OCI-LY7 (cell line): ENCODE data around the gene TMC4. TPM values are rescaled to one million over a fixed set of nuclear protein-coding genes. Genes with fewer than 3 reads are reported as not detected.
A peak's percentile ranks its signal among the peaks of the same experiment; 100 is the strongest.

Source experiments
- BruUV-seq: library from RNA; stranded (reverse); fragments of 400-500 nt; replicated peaks from 2 replicates; lab custom pipeline; 2021; lab: Mats Ljungman, UMichigan
- CTCF ChIA-PET: fragments of 300-600 bp; sonication (Branson Sonifier 250); formaldehyde crosslinking; loops from one replicate; lab custom pipeline; 2022; ENCODE audit warnings: antibody characterized with exemption; ENCODE audit not compliant: unreplicated experiment; lab: Charles Lee
- POLR2A ChIA-PET: fragments of 300-600 bp; sonication (Branson Sonifier 250); formaldehyde crosslinking; loops from one replicate; lab custom pipeline; 2022; ENCODE audit warnings: antibody characterized with exemption; lab: Charles Lee
- DNase-seq: peaks from one replicate; pipeline ENCODE4 v3.0.0-alpha.2; 2015; ENCODE audit warnings: low spot score
- H2AFZ ChIP-seq: fragments of 200-600 bp; sonication (generic), shearing (Covaris generic); 2 replicates; pipeline ENCODE4 v1.6.1; 2014; ENCODE audit warnings: mild to moderate bottlenecking, antibody characterized with exemption, low read length, moderate library complexity
- H3K27ac ChIP-seq: fragments of 200-600 bp; sonication (generic); 2 replicates; pipeline ENCODE4 v1.5.1; 2014; ENCODE audit warnings: mixed run types, low read depth, mild to moderate bottlenecking, moderate library complexity, low read length, inconsistent platforms; ENCODE audit not compliant: poor library complexity, severe bottlenecking
- H3K36me3 ChIP-seq: fragments of 200-600 bp; sonication (generic); 2 replicates; pipeline ENCODE4 v1.6.1; 2014; ENCODE audit warnings: mild to moderate bottlenecking, antibody characterized with exemption, low read length, moderate library complexity, mixed read lengths; ENCODE audit not compliant: insufficient read depth
- H3K4me1 ChIP-seq: fragments of 200-600 bp; sonication (generic); 2 replicates; pipeline ENCODE4 v1.5.1; 2014; ENCODE audit warnings: mild to moderate bottlenecking, low read length; ENCODE audit not compliant: insufficient read depth, poor library complexity, severe bottlenecking
- H3K4me2 ChIP-seq: fragments of 200-600 bp; sonication (generic); 2 replicates; pipeline ENCODE4 v1.6.1; 2014; ENCODE audit warnings: mild to moderate bottlenecking, low read length
- H3K4me3 ChIP-seq: fragments of 200-600 bp; sonication (generic); 2 replicates; pipeline ENCODE4 v1.5.1; 2014; ENCODE audit warnings: mild to moderate bottlenecking, low read depth, low read length; ENCODE audit not compliant: poor library complexity, severe bottlenecking
- H3K79me2 ChIP-seq: fragments of 200-600 bp; sonication (generic); 2 replicates; pipeline ENCODE4 v1.6.1; 2016; ENCODE audit warnings: low read depth, mild to moderate bottlenecking, low read length, moderate library complexity, mixed read lengths; ENCODE audit not compliant: insufficient read depth
- H3K9me2 ChIP-seq: fragments of 200-600 bp; sonication (generic); 2 replicates; pipeline ENCODE4 v1.6.1; 2016; ENCODE audit warnings: mild to moderate bottlenecking, low read length, mixed read lengths; ENCODE audit not compliant: insufficient read depth
- H3K9me3 ChIP-seq: fragments of 200-600 bp; sonication (generic); 2 replicates; pipeline ENCODE4 v1.6.1; 2014; ENCODE audit warnings: mild to moderate bottlenecking, mixed run types, low read length, mixed read lengths
- H4K20me1 ChIP-seq: fragments of 200-600 bp; sonication (generic); 2 replicates; pipeline ENCODE4 v1.6.1; 2014; ENCODE audit warnings: mild to moderate bottlenecking, antibody characterized with exemption, low read length, moderate library complexity, mixed read lengths; ENCODE audit not compliant: insufficient read depth
- EZH2phosphoT487 ChIP-seq: fragments of 200-600 bp; sonication (generic); IDR thresholded peaks from 2 replicates; pipeline ENCODE4 v1.6.1; 2018; ENCODE audit warnings: low read depth, borderline replicate concordance, mild to moderate bottlenecking, mixed run types, antibody characterized with exemption, low read length, moderate library complexity, mixed read lengths
- intact Hi-C: fragments of 100-400 bp; cut with micrococcal nuclease; formaldehyde crosslinking; loops from one replicate; pipeline ENCODE4 v1.10.0; 2022; ENCODE audit not compliant: unreplicated experiment
- total RNA-seq, 2 experiments: library from RNA; depleted of rRNA in 1 of 2; stranded (reverse); fragments of >200 nt in 1 of 2; shearing (Covaris generic) in 1 of 2; gene quantifications; 2 replicates each; pipeline ENCODE4 v1.2.3, GENCODE V29; 2014 to 2022
- TF ChIP-seq, protein P1 (sequence below): fragments of 200-600 bp; sonication (generic); conservative IDR thresholded peaks from 2 replicates; pipeline ENCODE4 v1.5.1; 2014; ENCODE audit warnings: mild to moderate bottlenecking, antibody characterized with exemption, low read length, moderate library complexity, mixed read lengths

The TMC4 gene
- total RNA-seq, 2 experiments from 2014 or later: not detected

- H4K20me1 ChIP-seq: no peaks in the 10 kb centered on the region
- POLR2A ChIA-PET: interaction anchor here (0.6 to 2.2 kb wide), 3 partner anchors 10 to 51 kb away, joined by 3 to 10 read pairs (median 7); partner anchors contain the start of genes CNOT3 and LENG1
- intact Hi-C loops: no loop called here
Observed at GRCh38 chr19:54188215-54188871, 15.4 kb upstream of the TMC4 start.

GRCh38 chr19:54186934-54187381, 14.0 kb upstream of the TMC4 start:
- Histone ChIP-seq H3K4me1 (peaks cover 18% of the 10 kb centered on the region), H4K20me1 (no peaks in the 10 kb centered on the region), H2AFZ (no peak overlapping the region), H3K27ac (no peak overlapping the region), H3K9me2 (no peaks in the 10 kb centered on the region), H3K4me3 (no peak overlapping the region), H3K36me3 (no peaks in the 10 kb centered on the region), H3K9me3 (no peaks in the 10 kb centered on the region), H3K4me2 (no peak overlapping the region), H3K79me2 (peaks cover 15% of the 10 kb centered on the region; the same call in 1 of the 2 replicates)
- DNase-seq: no peak
- no TSS peak for BruUV-seq
- no peak for TF ChIP-seq EZH2phosphoT487
- TF ChIP-seq, protein P1, sequence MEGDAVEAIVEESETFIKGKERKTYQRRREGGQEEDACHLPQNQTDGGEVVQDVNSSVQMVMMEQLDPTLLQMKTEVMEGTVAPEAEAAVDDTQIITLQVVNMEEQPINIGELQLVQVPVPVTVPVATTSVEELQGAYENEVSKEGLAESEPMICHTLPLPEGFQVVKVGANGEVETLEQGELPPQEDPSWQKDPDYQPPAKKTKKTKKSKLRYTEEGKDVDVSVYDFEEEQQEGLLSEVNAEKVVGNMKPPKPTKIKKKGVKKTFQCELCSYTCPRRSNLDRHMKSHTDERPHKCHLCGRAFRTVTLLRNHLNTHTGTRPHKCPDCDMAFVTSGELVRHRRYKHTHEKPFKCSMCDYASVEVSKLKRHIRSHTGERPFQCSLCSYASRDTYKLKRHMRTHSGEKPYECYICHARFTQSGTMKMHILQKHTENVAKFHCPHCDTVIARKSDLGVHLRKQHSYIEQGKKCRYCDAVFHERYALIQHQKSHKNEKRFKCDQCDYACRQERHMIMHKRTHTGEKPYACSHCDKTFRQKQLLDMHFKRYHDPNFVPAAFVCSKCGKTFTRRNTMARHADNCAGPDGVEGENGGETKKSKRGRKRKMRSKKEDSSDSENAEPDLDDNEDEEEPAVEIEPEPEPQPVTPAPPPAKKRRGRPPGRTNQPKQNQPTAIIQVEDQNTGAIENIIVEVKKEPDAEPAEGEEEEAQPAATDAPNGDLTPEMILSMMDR: no peak
- intact Hi-C loops: no loop called here
- CTCF ChIA-PET: no interaction called here
- POLR2A ChIA-PET: interaction anchor here (0.9 kb wide), 1 partner anchor 934 kb away, joined by 3 read pairs; no protein-coding TSS in a partner anchor

More at GRCh38 chr19:54188215-54188871, 15.4 kb upstream of the TMC4 start:
- Histone ChIP-seq H3K9me3 (no peaks in the 10 kb centered on the region), H3K4me1 (peaks cover 25% of the 10 kb centered on the region), H2AFZ (no peak overlapping the region; the same call in 1 of the 2 replicates), H3K27ac (peak overlapping the region; percentile 82), H3K36me3 (peaks cover 6% of the 10 kb centered on the region), H3K79me2 (peaks cover 21% of the 10 kb centered on the region; the same call in 1 of the 2 replicates), H3K4me3 (peak overlapping the region; percentile 76), H3K4me2 (peak overlapping the region; percentile 97), H3K9me2 (no peaks in the 10 kb centered on the region)
- CTCF ChIA-PET: no interaction called here
- TF ChIP-seq, protein P1: no peak
- DNase-seq: no peak
- no TSS peak for BruUV-seq

GRCh38 chr19:54186351-54186750, 13.4 kb upstream of the TMC4 start:
- TF ChIP-seq, protein P1: no peak
- TF ChIP-seq EZH2phosphoT487: no peak
- DNase-seq: no peak
- no peak overlapping the region for H3K27ac ChIP-seq
- no TSS peak for BruUV-seq
- H3K4me1 ChIP-seq: peaks cover 14% of the 10 kb centered on the region
- no peak overlapping the region for H2AFZ ChIP-seq
- CTCF ChIA-PET: no interaction called here
- no peaks in the 10 kb centered on the region for H3K9me2 ChIP-seq
- no peaks in the 10 kb centered on the region for H4K20me1 ChIP-seq
- no peaks in the 10 kb centered on the region for H3K9me3 ChIP-seq
- H3K4me2 ChIP-seq: no peak overlapping the region
- H3K36me3 ChIP-seq: no peaks in the 10 kb centered on the region
- no peak overlapping the region for H3K4me3 ChIP-seq
- intact Hi-C loops: no loop called here
- POLR2A ChIA-PET: interaction anchor here (0.9 kb wide), 1 partner anchor 935 kb away, joined by 3 read pairs; no protein-coding TSS in a partner anchor
- H3K79me2 ChIP-seq: peaks cover 10% of the 10 kb centered on the region; the same call in 1 of the 2 replicates
